HCT116 (cell line): ENCODE data around the gene ARID1A.

Source experiments
- CBX3 ChIP-seq: IDR thresholded peaks from 2 replicates; pipeline ENCODE4 v1.6.1; 2012; ENCODE audit warnings: low read depth
- EZH2 ChIP-seq: fragments of 200-600 bp; sonication (generic); IDR thresholded peaks from 2 replicates; pipeline ENCODE4 v1.6.1; 2017; ENCODE audit warnings: antibody characterized with exemption, mixed run types
- EZH2phosphoT487 ChIP-seq: fragments of 200-600 bp; IDR thresholded peaks from 2 replicates; pipeline ENCODE4 v1.6.1; 2018; ENCODE audit warnings: antibody characterized with exemption, borderline replicate concordance
- POLR2A ChIP-seq: IDR thresholded peaks from 2 replicates; pipeline ENCODE4 v1.7.0; 2011; ENCODE audit warnings: borderline replicate concordance; ENCODE audit not compliant: insufficient read depth, insufficient read length; ENCODE audit errors: extremely low read depth
- YY1 ChIP-seq: IDR thresholded peaks from 2 replicates; pipeline ENCODE4 v1.6.1; 2011; ENCODE audit warnings: low read length, low read depth, moderate library complexity, mild to moderate bottlenecking; ENCODE audit not compliant: insufficient replicate concordance; ENCODE audit errors: extremely low read depth
- TF ChIP-seq, protein P1 (sequence below), 3 experiments: fragments of 200-600 bp in 1 of 3; sonication (generic) in 1 of 3; IDR thresholded peaks in 2 of 3; conservative IDR thresholded peaks in 1 of 3; 2 replicates each; pipeline ENCODE4 v1.5.1; 2012 to 2017; ENCODE audit warnings: low read depth in 2 of 3, low read length in 2 of 3, antibody characterized with exemption in 1 of 3, borderline replicate concordance in 1 of 3, control low read depth in 1 of 3, mild to moderate bottlenecking in 1 of 3, mixed read lengths in 1 of 3, mixed run types in 1 of 3, moderate library complexity in 1 of 3; ENCODE audit not compliant: insufficient read depth in 1 of 3
- TF ChIP-seq, protein P2 (sequence below): IDR thresholded peaks from 2 replicates; pipeline ENCODE4 v1.6.1; 2012; ENCODE audit warnings: low read depth

DNA sequence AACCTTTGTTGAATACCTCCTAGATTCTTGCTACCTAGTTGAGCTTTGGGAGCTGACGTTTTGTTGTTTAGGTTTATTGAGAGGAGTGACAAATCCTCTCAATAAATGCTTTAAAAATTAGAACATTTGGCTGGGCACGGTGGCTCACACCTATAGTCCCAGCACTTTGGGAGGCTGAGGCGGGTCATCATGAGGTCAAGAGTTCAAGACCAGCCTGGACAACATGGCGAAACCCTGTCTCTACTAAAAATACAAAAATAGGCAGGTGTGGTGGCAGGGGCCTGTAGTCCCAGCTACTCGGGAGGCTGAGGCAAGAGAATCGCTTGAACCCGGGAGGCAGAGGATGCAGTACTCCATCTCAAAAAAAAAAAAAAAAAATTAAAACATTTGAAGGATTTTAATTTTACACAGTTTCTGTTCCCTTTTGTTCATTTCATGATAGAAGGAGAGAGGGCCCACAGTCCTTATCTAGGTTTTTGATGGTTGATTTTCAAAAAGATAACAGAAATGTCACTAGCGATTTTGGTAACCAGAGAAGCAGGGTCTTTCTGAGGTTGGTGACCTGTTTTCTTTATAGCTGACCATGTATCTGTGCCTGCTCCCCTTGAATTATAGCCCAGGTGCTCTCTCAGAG lies 47.7 kb downstream of the ARID1A start:
- TF ChIP-seq POLR2A: no peak
- TF ChIP-seq, protein P1, sequence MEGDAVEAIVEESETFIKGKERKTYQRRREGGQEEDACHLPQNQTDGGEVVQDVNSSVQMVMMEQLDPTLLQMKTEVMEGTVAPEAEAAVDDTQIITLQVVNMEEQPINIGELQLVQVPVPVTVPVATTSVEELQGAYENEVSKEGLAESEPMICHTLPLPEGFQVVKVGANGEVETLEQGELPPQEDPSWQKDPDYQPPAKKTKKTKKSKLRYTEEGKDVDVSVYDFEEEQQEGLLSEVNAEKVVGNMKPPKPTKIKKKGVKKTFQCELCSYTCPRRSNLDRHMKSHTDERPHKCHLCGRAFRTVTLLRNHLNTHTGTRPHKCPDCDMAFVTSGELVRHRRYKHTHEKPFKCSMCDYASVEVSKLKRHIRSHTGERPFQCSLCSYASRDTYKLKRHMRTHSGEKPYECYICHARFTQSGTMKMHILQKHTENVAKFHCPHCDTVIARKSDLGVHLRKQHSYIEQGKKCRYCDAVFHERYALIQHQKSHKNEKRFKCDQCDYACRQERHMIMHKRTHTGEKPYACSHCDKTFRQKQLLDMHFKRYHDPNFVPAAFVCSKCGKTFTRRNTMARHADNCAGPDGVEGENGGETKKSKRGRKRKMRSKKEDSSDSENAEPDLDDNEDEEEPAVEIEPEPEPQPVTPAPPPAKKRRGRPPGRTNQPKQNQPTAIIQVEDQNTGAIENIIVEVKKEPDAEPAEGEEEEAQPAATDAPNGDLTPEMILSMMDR (IDR thresholded peaks at IDR 0.05 in 2 of 3, conservative IDR thresholded peaks at IDR 0.05 in 1 of 3; ENCODE audit: borderline replicate concordance in 1 of 3, insufficient read depth in 1 of 3, low read depth in 2 of 3, low read length in 2 of 3): no peak
- TF ChIP-seq YY1: no peak
- TF ChIP-seq EZH2phosphoT487: no peak
- no peak for TF ChIP-seq EZH2
- no peak for TF ChIP-seq CBX3
- TF ChIP-seq, protein P2, sequence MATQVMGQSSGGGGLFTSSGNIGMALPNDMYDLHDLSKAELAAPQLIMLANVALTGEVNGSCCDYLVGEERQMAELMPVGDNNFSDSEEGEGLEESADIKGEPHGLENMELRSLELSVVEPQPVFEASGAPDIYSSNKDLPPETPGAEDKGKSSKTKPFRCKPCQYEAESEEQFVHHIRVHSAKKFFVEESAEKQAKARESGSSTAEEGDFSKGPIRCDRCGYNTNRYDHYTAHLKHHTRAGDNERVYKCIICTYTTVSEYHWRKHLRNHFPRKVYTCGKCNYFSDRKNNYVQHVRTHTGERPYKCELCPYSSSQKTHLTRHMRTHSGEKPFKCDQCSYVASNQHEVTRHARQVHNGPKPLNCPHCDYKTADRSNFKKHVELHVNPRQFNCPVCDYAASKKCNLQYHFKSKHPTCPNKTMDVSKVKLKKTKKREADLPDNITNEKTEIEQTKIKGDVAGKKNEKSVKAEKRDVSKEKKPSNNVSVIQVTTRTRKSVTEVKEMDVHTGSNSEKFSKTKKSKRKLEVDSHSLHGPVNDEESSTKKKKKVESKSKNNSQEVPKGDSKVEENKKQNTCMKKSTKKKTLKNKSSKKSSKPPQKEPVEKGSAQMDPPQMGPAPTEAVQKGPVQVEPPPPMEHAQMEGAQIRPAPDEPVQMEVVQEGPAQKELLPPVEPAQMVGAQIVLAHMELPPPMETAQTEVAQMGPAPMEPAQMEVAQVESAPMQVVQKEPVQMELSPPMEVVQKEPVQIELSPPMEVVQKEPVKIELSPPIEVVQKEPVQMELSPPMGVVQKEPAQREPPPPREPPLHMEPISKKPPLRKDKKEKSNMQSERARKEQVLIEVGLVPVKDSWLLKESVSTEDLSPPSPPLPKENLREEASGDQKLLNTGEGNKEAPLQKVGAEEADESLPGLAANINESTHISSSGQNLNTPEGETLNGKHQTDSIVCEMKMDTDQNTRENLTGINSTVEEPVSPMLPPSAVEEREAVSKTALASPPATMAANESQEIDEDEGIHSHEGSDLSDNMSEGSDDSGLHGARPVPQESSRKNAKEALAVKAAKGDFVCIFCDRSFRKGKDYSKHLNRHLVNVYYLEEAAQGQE: no peak
